Effector memory CD8-positive, alpha-beta T cell (primary cell): ENCODE results near the gene CLN6.
"Not testable (repeated sequence)": the region's sequence is repeated elsewhere in the genome, so short reads cannot be mapped to it uniquely, and the experiment has no call there.

Experiments used
- ATAC-seq: fragments of 150-1000 bp; cut with Tn5 transposase; replicated peaks from 2 replicates; pipeline ENCODE4 v1.10.0; 2021; ENCODE audit warnings: mild to moderate bottlenecking, moderate library complexity
- DNase-seq, 3 experiments: peaks; one replicate each; pipeline ENCODE4 v3.0.0; 2021
- H3K27ac Mint-ChIP-seq, 2 donors: one replicate each; pipeline ENCODE4 v1.8.0; 2022; ENCODE audit warnings: mild to moderate bottlenecking in 2 of 2, mixed read lengths in 2 of 2, moderate library complexity in 2 of 2
- H3K27me3 Mint-ChIP-seq, 2 donors: one replicate each; pipeline ENCODE4 v1.8.0; 2022; ENCODE audit warnings: mixed read lengths in 2 of 2
- H3K36me3 Mint-ChIP-seq: one replicate; pipeline ENCODE4 v1.8.0; 2022; ENCODE audit warnings: mild to moderate bottlenecking, moderate library complexity, mixed read lengths; ENCODE audit not compliant: insufficient read depth
- H3K4me1 Mint-ChIP-seq, 2 donors: one replicate each; pipeline ENCODE4 v1.8.0; 2022; ENCODE audit warnings: low read depth in 2 of 2, mixed read lengths in 2 of 2
- H3K4me3 Mint-ChIP-seq, 2 donors: one replicate each; pipeline ENCODE4 v1.8.0; 2022; ENCODE audit warnings: mild to moderate bottlenecking in 2 of 2, mixed read lengths in 2 of 2, moderate library complexity in 2 of 2
- H3K9me3 Mint-ChIP-seq, 2 donors: one replicate each; pipeline ENCODE4 v1.8.0; 2022; ENCODE audit warnings: mixed read lengths in 2 of 2

Gene CLN6

DNA sequence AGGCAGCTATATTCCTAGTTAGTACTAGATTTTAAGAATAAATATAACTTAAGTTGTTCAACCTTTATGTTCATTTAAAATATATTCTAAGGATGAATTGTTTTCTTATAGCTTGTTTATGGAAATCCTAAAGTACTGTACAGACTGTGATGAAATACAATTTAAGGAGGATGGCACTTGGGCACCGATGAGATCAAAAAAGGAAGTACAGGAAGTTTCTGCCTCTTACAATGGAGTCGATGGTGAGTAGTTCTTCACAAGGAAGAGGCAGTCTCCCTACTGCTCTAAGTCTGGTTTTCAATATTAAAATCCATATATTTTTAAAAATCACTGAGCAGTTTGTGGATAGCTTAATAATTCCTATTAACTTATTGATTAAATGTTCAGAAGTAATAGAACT, 54.0 kb downstream of the CLN6 start:
- Mint-ChIP-seq H3K9me3 (no peaks in the 10 kb centered on the region), H3K27me3 (no peaks in the 10 kb centered on the region)
- no peak for DNase-seq

DNA sequence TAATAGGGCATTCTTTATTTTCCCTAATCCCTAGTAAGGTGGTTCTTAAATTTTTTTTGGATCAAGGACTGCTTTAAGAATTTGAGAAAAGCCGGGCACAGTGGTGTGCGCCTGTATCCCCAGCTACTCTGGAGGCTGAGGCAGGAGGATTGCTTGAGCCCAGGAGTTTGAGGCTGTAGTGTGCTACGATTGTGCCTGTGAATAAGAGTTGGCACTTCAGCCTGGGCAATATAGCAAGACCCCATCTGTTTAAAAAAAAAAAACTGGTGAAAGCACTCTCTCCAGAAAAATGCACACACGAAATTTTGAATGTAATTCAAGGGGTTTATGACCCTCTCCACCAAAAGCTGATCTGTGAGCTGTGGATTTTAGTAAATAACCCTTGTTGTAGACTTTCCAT, 56.4 kb downstream of the CLN6 start:
- no peak for ATAC-seq
- Mint-ChIP-seq H3K36me3 (peaks cover 39% of the 10 kb centered on the region), H3K9me3 (no peaks in the 10 kb centered on the region), H3K27ac (no peak overlapping the region), H3K4me3 (no peak overlapping the region), H3K27me3 (no peaks in the 10 kb centered on the region), H3K4me1 (peaks cover 3% of the 10 kb centered on the region in 2 donors)
- no peak for DNase-seq

More for the DNA sequence above, 54.0 kb downstream of the CLN6 start:
- ATAC-seq, result no peak
- H3K36me3 Mint-ChIP-seq, result peaks cover 48% of the 10 kb centered on the region
- H3K4me3 Mint-ChIP-seq, result no peak overlapping the region
- no peak overlapping the region for H3K27ac Mint-ChIP-seq
- peaks cover 3 to 6% of the 10 kb centered on the region in 2 donors for H3K4me1 Mint-ChIP-seq

DNA sequence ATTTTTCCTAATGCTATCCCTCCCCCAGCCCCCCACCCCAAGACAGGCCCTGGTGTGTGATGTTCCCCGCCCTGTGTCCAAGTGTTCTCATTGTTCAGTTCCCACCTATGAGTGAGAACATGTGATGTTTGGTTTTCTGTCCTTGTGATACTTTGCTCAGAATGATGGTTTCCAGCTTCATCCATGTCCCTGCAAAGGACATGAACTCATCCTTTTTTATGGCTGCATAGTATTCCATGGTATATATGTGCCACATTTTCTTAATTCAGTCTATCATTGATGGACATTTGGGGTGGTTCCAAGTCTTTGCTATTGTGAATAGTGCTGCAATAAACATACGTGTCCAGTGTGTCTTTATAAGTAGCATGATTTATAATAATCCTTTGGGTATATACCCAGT, 57.5 kb downstream of the CLN6 start:
- ATAC-seq, H3K4me3 Mint-ChIP-seq, H3K4me1 Mint-ChIP-seq, H3K9me3 Mint-ChIP-seq, H3K27me3 Mint-ChIP-seq, DNase-seq, H3K27ac Mint-ChIP-seq: not testable (repeated sequence)
- peaks cover 38% of the 10 kb centered on the region for H3K36me3 Mint-ChIP-seq

DNA sequence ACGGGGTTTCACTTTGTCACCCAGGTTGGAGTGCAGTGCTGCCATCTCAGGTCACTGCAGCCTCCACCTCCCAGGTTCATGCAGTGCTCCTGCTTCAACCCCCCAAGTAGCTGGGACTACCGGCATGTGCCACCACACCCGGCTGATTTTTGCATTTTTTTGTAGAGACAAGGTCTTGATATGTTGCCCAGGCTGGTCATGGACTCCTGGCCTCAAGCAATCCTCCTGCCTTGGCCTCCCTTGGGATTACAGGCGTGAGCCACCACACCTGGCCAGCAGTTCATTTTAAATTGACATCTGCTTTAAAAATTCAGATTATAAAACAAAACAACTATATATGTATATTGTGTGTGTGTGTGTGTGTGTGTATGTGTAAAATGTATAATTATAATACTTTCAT, 62.7 kb downstream of the CLN6 start:
- peaks cover 0 to 14% of the 10 kb centered on the region in 2 donors for H3K4me1 Mint-ChIP-seq
- no peak for DNase-seq
- peaks cover 26% of the 10 kb centered on the region for H3K36me3 Mint-ChIP-seq
- H3K9me3 Mint-ChIP-seq, result no peaks in the 10 kb centered on the region
- no peak for ATAC-seq
- no peak overlapping the region for H3K4me3 Mint-ChIP-seq
- no peaks in the 10 kb centered on the region for H3K27me3 Mint-ChIP-seq
- H3K27ac Mint-ChIP-seq, result peak overlapping the region in 1 of 2 donors; percentile 62

DNA sequence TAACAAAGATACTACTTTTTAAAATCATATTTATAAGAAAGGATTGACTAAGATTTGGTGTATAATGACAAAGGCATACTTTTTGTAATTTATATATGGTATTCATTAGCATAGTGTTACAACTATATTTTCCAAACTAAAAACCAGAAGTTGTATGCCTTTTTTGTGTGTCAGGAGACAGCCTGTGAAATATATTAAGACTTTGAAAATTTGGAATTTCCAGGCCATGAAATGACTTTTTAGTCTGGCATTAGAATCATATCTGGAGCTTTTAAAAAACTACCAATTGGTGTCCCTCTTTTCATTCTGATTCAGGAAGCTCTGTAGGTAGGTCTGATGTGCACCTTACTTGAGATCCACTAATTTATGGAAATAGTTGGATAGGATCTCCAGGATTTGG, 66.3 kb downstream of the CLN6 start:
- Mint-ChIP-seq H3K27ac (peak overlapping the region in 1 of 2 donors; percentile 3), H3K4me1 (peaks cover 0 to 14% of the 10 kb centered on the region in 2 donors), H3K27me3 (no peaks in the 10 kb centered on the region), H3K36me3 (peaks cover 33% of the 10 kb centered on the region), H3K4me3 (no peak overlapping the region), H3K9me3 (no peaks in the 10 kb centered on the region)
- no peak for ATAC-seq
- DNase-seq, result no peak

DNA sequence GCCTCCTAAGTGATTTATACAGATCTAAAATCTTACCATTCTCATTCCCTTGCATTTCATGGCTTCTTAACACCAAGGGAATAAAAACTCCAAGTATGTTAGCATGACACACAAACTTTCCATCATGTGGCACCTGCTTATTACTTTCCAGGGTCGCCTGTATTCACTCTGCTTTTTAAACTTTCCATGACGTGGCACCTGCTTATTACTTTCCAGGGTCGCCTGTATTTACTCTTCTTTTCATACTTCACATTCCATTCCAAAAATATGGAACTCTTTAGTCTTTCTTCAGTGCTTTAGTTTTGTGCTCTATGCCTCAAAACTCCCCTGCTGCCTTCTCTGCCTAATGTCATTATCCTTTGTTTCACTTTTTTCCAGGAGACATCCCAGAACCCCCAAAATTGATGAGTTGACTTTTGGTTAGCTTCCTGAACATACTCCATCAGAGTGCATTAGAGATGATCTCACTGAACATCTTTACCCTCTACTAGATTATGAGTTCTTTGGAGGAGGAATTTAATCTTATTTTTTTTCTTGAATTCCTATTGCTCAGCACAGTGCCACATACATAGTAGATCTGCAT, 71.4 kb downstream of the CLN6 start:
- no peak for DNase-seq
- Mint-ChIP-seq H3K27me3 (no peaks in the 10 kb centered on the region), H3K4me3 (no peak overlapping the region), H3K36me3 (peaks cover 21% of the 10 kb centered on the region), H3K27ac (no peak overlapping the region), H3K4me1 (peaks cover 0 to 4% of the 10 kb centered on the region in 2 donors), H3K9me3 (no peaks in the 10 kb centered on the region)
- ATAC-seq, result no peak

DNA sequence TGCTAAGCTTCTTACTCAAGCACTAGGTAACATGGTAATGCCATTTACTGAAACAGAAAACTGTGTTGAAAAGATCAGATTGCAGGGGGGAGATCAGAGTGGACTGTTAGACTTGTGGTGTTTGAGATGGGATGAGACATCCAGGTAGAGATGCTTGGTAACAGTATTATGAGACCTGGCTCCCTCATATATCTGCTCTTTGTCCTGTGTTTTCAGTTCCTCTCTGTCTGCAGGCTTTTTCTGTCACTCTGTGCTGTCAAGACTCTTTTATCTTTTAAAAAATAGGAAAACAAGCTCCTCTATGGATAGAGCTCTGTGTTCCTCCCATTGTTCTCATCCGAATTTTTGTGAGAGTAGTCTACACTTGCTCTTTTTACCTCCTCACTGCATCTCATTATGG, 72.5 kb downstream of the CLN6 start:
- Mint-ChIP-seq H3K9me3 (no peaks in the 10 kb centered on the region), H3K36me3 (peaks cover 21% of the 10 kb centered on the region), H3K27me3 (no peaks in the 10 kb centered on the region), H3K4me3 (no peak overlapping the region), H3K4me1 (peaks cover 0 to 7% of the 10 kb centered on the region in 2 donors), H3K27ac (no peak overlapping the region)
- DNase-seq (no peak), ATAC-seq (no peak)
